Measurements from ENCODE around the gene HOXC5. TPM values are rescaled to one million over a fixed set of nuclear protein-coding genes. Genes with fewer than 3 reads are reported as not detected.

The HOXC5 gene
- total and polyA plus RNA-seq, 2 experiments from 2014 or later = 0.18 to 0.40 TPM

- DNase-seq (ENCODE audit: low spot score) = no peak
- H3K27me3 ChIP-seq = peaks cover 80% of the 10 kb centered on the region
- no peaks in the 10 kb centered on the region for H4K20me1 ChIP-seq (ENCODE audit: insufficient read depth, poor library complexity, severe bottlenecking)
- 36% methylated on average over 7 of the region's 7 CpGs for WGBS (ENCODE audit: low lambda C conversion rate, missing lambda C conversion rate)
- H3K9me3 ChIP-seq (ENCODE audit: low read depth) = no peaks in the 10 kb centered on the region
- H3K4me1 ChIP-seq (ENCODE audit: insufficient read depth) = peaks cover 58% of the 10 kb centered on the region
- no peaks in the 10 kb centered on the region for H3K9me2 ChIP-seq (replicated peaks; ENCODE audit: insufficient read depth)
- peak overlapping the region; percentile 68 for H3K4me2 ChIP-seq
- peak overlapping the region; percentile 38 for H2AFZ ChIP-seq
- peak overlapping the region; percentile 84 for H3K27ac ChIP-seq
- TF ChIP-seq EZH2 (IDR thresholded peaks at IDR 0.05; ENCODE audit: borderline replicate concordance) (no peak), CTCF (IDR thresholded peaks at IDR 0.05; ENCODE audit: poor library complexity) (no peak), EZH2phosphoT487 (IDR thresholded peaks at IDR 0.05; ENCODE audit: low read depth, severe bottlenecking, unreplicated experiment) (peak; percentile 61)
- H3K4me3 ChIP-seq = no peak overlapping the region
- H3K79me2 ChIP-seq = peaks cover 18% of the 10 kb centered on the region
- H3K36me3 ChIP-seq (replicated peaks; ENCODE audit: insufficient read depth, low read depth) = no peaks in the 10 kb centered on the region
Observed at GRCh38 chr12:54030442-54030801, 2.4 kb upstream of the HOXC5 start.

DNA sequence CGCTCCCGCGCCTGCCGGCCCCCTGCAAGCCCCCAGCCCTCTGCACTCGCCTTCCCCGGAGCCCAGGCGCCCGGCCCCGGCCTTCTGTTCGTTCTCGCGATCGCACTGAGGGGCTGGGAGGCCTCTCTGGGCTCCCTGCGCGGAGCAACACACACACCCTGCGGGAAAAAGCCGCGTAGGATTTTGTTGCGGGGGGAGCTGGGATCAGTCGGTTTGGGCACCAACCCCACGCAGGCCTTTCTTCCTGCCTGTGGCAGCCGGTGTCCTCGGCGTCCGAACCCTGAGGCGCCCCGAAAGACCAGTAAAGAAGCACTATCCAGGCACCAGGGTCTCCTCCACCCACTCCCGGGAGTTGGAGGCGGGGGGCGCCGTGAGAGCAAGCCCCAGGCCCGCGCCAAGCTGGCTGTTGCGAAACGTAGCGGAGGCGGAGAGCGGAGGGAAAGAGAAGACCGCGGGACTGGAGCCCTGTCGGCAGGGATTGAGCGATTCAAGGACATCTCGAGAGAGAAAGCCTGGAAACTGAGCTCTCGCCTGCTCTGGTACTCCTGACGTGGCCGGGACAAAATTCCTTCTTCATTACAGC is 1.9 kb upstream of the HOXC5 start:
- WGBS (ENCODE audit: low lambda C conversion rate, missing lambda C conversion rate) = 13% methylated on average over 45 of the region's 46 CpGs
- Histone ChIP-seq H2AFZ (peak overlapping the region; percentile 38), H4K20me1 (ENCODE audit: insufficient read depth, poor library complexity, severe bottlenecking) (no peaks in the 10 kb centered on the region), H3K4me1 (ENCODE audit: insufficient read depth) (peaks cover 53% of the 10 kb centered on the region), H3K79me2 (peaks cover 14% of the 10 kb centered on the region), H3K27ac (peak overlapping the region; percentile 84), H3K4me2 (peak overlapping the region; percentile 68), H3K36me3 (replicated peaks; ENCODE audit: insufficient read depth, low read depth) (no peaks in the 10 kb centered on the region), H3K4me3 (no peak overlapping the region), H3K9me2 (replicated peaks; ENCODE audit: insufficient read depth) (no peaks in the 10 kb centered on the region), H3K9me3 (ENCODE audit: low read depth) (no peaks in the 10 kb centered on the region), H3K27me3 (peaks cover 80% of the 10 kb centered on the region)
- peak; percentile 74 for DNase-seq (ENCODE audit: low spot score)
- TF ChIP-seq CTCF (IDR thresholded peaks at IDR 0.05; ENCODE audit: poor library complexity) (no peak), EZH2 (IDR thresholded peaks at IDR 0.05; ENCODE audit: borderline replicate concordance) (peak; percentile 85)

DNA sequence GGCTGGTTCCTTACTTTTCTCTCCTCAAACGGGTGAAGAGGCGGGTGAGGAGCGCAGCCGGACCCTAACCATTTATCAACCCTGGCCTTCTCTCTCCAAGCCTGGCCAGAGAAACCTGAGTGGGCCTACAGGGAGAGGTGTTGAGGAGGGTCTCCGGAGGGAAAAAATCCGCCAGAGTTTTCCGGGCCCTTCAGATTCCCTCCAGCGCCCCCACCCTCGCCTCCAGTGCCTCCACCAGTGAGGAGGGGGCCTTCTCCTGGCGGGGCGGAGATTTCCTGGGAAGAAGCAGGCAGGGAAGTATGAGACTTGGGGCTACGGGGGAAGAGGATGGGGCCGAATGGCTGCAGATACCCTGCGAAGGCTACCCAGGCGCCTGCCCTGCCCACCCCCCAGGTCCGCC is 1.4 kb upstream of the HOXC5 start:
- TF ChIP-seq CTCF (IDR thresholded peaks at IDR 0.05; ENCODE audit: poor library complexity) (no peak), EZH2 (IDR thresholded peaks at IDR 0.05; ENCODE audit: borderline replicate concordance) (peak; percentile 14), EZH2phosphoT487 (IDR thresholded peaks at IDR 0.05; ENCODE audit: low read depth, severe bottlenecking, unreplicated experiment) (no peak)
- no peaks in the 10 kb centered on the region for H3K9me3 ChIP-seq (ENCODE audit: low read depth)
- peaks cover 11% of the 10 kb centered on the region for H3K79me2 ChIP-seq
- peaks cover 48% of the 10 kb centered on the region for H3K4me1 ChIP-seq (ENCODE audit: insufficient read depth)
- H3K36me3 ChIP-seq (replicated peaks; ENCODE audit: insufficient read depth, low read depth) = no peaks in the 10 kb centered on the region
- peak overlapping the region; percentile 84 for H3K27ac ChIP-seq
- no peaks in the 10 kb centered on the region for H4K20me1 ChIP-seq (ENCODE audit: insufficient read depth, poor library complexity, severe bottlenecking)
- DNase-seq (ENCODE audit: low spot score) = no peak
- H3K27me3 ChIP-seq = peaks cover 79% of the 10 kb centered on the region
- H2AFZ ChIP-seq = peak overlapping the region; percentile 38
- no peak overlapping the region for H3K4me3 ChIP-seq
- no peaks in the 10 kb centered on the region for H3K9me2 ChIP-seq (replicated peaks; ENCODE audit: insufficient read depth)
- WGBS (ENCODE audit: low lambda C conversion rate, missing lambda C conversion rate) = 47% methylated on average over 16 of the region's 16 CpGs
- peak overlapping the region; percentile 68 for H3K4me2 ChIP-seq
